Measurements from ENCODE around the gene GMCL2.

GMCL2 gene

DNA sequence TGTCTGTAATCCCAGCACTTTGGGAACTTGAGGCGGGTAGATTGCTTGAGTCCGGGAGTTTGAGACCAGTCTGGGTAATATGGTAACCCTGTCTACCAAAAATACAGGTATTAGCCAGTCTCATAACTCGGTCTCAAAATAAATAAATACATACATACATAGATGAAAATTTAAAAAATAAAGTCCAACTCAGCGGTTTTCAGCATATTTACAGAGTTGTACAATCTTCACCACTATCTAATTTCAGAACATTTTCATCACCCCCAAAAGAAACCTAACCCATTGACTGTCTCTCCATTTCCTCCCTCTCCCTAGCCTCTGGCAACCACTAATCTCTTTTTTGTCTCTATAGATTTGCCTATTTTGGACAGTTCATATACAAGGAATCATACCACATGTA is 45.6 kb downstream of the GMCL2 start:
- DNase-seq (ENCODE audit: low spot score) = no peak

DNA sequence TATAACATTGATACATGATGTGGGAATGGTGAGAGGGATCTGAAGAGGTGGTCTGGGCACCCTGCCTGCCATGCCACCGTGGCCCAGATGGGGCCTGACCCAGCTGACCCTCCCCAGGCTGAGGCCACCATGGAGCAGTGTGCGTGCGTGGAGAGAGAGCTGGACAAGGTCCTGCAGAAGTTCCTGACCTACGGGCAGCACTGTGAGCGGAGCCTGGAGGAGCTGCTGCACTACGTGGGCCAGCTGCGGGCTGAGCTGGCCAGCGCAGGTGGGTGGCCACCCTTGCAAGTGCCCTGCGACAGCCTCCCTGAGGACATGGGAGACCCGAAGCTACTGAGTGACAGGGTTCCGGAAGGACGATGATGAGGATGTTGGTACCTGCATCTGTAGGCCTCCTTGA is 49.2 kb downstream of the GMCL2 start:
- no peak for DNase-seq (ENCODE audit: low spot score)

DNA sequence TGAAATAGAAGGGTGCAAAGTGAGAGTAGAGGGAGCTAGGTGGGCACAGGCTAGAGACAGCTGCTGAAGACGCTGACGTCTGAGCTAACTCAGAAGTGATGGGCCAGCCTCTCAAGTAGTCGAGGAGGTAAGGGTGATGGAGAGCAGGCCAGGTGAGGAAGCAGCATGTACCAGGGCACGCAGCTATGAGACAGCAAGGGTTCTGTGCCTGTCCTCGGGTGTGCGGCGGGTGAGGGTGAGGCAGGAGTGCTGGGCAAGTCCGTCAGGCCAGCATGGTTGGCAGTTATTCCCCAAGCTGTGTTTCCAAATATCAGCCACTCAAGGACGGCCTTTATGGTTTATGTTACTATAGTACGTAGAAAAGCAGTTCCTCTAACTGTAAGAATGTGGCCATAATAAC is 50.2 kb downstream of the GMCL2 start:
- DNase-seq (ENCODE audit: low spot score) = no peak
